HG03108 (cell line): ENCODE results near the gene CD2.
A peak's percentile ranks its signal among the peaks of the same experiment; 100 is the strongest.
"Not testable (repeated sequence)": the region's sequence is repeated elsewhere in the genome, so short reads cannot be mapped to it uniquely, and the experiment has no call there.

Source experiments
- ATAC-seq: cut with Tn5 transposase; IDR thresholded peaks from one replicate; pipeline ENCODE4 v1.9.1; 2021; ENCODE audit warnings: moderate library complexity; ENCODE audit not compliant: unreplicated experiment

Gene CD2

GRCh38 chr1:116756092-116756491, 1.9 kb downstream of the CD2 start:
- not testable (repeated sequence) for ATAC-seq

DNA sequence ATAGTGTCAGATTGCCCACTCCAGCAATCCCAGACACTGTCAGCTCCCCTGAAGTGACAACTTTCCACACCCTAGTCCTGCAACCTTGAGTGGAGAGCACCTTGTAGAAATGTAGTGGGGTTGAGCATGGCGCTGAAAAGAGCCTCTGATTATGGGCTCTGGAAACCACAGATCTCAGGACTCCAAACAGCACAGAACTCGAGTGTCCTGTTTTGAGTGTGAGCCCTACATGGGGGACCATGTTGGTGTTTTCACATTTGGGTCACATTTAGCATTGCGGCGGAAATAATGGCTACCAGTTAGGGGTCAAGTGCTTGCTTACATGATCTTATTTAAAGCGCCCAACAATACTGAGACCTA, 4.2 kb downstream of the CD2 start:
- ATAC-seq = not testable (repeated sequence)

- no peak for ATAC-seq
Measured at GRCh38 chr1:116759636-116760035, 5.4 kb downstream of the CD2 start.

- ATAC-seq = no peak
Measured at GRCh38 chr1:116760487-116760886, 6.3 kb downstream of the CD2 start.

- ATAC-seq = no peak
Measured at GRCh38 chr1:116760996-116761665, 6.9 kb downstream of the CD2 start.

DNA sequence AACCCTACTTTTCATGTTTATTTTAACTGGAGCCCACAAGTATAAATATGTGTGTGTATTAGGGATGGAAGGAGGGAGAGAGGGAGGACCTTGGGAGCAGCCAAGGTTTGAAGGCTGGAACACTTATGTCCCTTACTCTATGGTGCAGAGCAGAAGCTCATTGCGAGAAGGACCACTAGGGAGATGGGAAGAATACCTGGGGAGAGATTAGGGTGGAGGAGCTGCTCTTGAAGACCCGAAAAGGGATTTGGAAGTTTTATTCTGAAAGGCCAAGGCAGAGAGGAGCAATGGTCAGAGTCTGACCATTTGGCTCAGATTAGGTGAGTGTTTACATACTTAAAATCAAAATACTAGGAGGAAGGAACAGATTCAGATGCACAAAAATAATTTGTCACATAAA, 8.1 kb downstream of the CD2 start:
- ATAC-seq = no peak

- no peak for ATAC-seq
Measured at GRCh38 chr1:116762781-116763115, 8.5 kb downstream of the CD2 start.

DNA sequence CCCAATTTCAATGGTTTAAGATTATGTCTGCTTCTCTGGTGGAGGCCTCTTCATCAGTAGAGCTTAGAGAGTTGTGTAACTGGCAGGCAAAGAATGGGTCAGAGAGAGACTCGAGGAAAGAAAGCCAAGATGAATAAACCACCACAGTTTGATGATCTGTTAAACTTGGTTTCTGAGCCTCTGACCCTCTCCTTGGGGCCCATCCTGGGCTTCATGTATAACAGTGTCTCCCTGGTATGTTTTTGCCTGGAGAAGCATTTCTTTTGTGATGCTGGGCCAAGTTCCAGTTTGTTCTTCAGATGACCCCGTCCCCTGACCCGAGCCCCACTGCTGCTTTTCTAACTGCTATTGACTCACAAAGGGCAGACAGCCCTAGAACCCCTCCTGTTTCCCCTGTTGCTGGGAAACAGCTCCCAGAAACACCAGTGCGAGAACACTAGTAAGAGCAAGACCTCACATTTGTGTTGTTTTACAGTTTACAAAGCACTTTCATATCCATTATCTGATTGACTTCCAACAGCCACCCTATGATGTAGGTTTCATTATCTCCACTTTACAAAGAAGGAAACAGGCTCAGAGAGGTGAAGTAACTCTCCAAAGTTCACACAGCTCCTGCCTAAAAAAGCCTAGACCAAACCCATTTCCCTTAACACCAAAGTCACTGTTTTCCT, 9.0 kb downstream of the CD2 start:
- ATAC-seq = no peak

- no peak for ATAC-seq
Measured at GRCh38 chr1:116763787-116764465, 9.7 kb downstream of the CD2 start.

GRCh38 chr1:116764466-116764898, 10.3 kb downstream of the CD2 start:
- ATAC-seq = no peak

DNA sequence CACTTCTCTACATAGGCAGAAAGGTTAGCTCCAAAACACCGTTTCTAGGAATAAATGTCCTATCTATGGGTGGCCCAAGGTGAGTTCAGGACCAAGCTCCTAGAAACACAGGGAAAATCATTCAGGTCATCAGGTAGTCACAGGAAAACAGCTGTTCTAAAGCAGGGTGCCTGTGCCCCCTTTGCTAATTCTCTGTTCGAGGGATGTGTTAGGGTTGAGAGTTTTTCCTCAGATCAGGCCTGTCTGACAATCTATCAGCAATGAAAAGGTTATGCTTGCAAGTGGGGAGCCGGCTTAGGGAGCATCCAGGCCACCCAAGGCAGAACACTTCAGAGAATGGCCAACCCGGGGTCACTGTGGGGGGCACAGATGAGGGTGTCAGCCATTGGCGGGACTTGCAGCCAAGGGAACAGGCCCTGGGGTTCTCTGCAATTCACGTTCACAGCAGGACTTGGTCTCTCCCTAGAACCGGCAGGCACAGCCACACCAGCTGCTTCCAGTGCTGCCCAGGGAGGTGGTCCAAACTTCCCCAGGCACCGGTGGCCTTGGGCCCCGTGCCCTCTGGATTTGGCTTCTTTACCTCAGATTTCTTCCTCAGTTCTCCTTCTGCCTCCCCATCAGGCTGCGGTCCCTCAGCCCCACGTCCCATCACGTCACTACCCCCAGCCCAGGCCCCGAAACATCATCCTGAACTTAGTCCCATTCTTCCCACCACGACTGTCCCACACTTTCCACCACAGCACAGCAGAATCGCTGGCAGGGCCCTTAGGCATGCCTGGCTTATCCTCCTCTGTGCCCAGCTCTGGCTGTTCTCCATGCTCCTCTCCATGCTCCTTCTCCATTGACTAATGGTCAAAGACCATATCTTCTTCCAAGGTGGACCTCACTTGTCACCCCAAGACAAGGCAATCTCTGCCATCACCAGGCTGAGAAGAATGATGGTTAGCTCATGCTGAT, 11.0 kb downstream of the CD2 start:
- ATAC-seq = no peak

- ATAC-seq = no peak
Measured at GRCh38 chr1:116765962-116766361, 11.7 kb downstream of the CD2 start.

DNA sequence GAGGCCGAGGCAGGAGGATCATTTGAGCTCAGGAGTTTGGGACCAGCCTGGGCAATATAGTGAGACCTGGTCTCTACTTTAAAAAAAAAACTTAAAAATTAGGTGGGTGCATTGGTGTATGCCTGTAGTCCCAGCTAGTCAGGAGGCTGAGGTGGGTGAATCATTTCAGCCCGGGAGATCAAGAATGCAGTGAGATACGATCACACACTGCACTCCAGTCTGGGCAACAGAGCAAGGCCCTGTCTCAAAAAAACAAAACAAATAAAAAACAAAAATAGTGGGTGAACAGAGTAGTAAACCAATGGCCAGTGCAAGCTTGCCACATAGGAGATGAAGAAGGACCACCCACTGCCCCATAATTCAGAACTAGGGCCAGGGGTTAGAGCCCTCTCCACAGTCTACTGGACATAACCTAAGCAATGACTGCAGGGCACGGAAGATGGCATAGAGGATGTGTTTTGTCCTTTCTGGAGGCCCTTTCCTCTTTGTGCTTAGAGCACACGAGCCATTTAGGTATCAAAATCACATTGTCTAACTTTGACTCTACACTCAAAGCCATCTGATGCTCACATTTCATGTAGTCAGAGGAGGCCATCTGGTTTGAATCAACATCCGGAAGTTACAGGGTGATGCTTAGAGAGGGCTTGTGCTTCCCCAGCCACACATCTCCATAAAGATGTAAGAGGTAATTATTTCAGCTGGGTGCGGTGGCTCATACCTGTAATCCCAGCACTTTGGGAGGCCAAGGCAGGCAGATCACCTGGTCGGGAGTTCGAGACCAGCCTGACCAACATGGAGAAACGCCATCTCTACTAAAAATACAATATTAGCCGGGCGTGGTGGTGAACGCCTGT, 12.6 kb downstream of the CD2 start:
- ATAC-seq = no peak

- ATAC-seq = no peak
Measured at GRCh38 chr1:116767782-116768382, 13.7 kb downstream of the CD2 start.

DNA sequence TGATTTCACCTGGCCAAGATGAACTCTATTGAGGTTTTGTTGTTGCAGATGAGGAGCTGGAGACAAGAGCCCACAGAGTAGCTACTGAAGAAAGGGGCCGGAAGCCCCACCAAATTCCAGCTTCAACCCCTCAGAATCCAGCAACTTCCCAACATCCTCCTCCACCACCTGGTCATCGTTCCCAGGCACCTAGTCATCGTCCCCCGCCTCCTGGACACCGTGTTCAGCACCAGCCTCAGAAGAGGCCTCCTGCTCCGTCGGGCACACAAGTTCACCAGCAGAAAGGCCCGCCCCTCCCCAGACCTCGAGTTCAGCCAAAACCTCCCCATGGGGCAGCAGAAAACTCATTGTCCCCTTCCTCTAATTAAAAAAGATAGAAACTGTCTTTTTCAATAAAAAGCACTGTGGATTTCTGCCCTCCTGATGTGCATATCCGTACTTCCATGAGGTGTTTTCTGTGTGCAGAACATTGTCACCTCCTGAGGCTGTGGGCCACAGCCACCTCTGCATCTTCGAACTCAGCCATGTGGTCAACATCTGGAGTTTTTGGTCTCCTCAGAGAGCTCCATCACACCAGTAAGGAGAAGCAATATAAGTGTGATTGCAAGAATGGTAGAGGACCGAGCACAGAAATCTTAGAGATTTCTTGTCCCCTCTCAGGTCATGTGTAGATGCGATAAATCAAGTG, 14.3 kb downstream of the CD2 start:
- ATAC-seq = no peak

DNA sequence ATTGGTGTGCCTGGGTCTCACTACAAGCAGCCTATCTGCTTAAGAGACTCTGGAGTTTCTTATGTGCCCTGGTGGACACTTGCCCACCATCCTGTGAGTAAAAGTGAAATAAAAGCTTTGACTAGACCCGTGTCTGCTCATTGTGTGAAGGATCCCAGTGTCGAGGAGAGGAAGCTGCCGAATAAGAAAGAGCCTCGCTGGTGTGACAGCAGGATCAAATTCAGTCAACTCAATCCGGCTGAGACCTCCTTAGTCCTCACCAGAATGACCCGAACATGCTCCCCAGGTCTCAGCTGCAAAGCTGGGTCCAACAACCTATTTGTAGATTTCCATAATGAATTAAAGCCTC, 14.8 kb downstream of the CD2 start:
- peak; percentile 24 for ATAC-seq

DNA sequence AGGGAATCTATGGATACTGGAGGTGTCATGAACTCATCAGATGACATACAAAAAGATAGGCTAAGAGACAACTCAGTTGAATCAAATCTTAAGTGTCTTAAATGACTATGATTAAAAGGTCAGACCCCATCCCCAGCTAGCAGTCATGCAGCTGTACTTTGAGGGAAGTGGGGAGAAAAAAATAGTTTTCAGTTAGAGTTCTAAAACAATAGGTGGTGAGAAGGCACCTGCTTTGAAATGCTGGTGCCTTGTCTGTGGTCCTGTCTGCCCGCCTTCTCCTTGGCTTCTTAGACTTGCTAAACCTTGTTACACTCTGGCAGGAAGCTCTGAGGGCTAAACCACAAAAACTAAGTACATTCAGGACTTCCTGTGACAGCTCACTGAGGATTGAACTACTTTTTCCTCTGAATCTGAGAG, 15.3 kb downstream of the CD2 start:
- ATAC-seq = peak; percentile 89

DNA sequence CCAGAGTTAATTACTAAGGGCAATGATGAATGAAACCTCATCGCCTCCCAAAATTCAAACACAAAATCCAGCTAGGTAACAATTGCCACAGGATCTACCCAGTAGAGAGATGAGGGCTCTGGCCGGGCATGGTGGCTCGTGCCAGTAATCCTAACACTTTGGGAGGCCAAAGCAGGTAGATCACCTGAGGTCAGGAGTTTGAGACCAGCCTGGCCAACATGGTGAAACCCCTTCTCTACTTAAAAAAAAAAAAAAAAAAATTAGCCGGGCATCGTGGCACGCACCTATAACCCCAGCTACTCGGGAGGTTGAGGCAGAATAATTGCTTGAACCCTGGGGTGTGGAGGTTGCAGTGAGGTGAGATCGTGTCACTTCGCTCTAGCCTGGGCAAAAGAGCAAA, 15.8 kb downstream of the CD2 start:
- ATAC-seq = no peak

- ATAC-seq = no peak
Measured at GRCh38 chr1:116770625-116771024, 16.4 kb downstream of the CD2 start.
